Lower leg skin (tissue), 3 donors: Measurements from ENCODE around the gene NRSN1.

Experiments
- CTCF ChIP-seq, 3 donors: fragments of 450-650 bp; IDR thresholded peaks; one replicate each; pipeline ENCODE4 v1.5.1; 2016; ENCODE audit warnings: antibody characterized with exemption in 3 of 3, mild to moderate bottlenecking in 3 of 3, moderate library complexity in 2 of 3
- POLR2A ChIP-seq, 2 donors: fragments of 450-650 bp; IDR thresholded peaks; one replicate each; pipeline ENCODE4 v1.6.1; 2016 to 2017; ENCODE audit warnings: antibody characterized with exemption in 2 of 2, mild to moderate bottlenecking in 1 of 2, moderate library complexity in 1 of 2

GRCh38 chr6:24092407-24092806, 33.6 kb upstream of the NRSN1 start:
- no peak for TF ChIP-seq POLR2A (IDR thresholded peaks at IDR 0.05)
- no peak for TF ChIP-seq CTCF (IDR thresholded peaks at IDR 0.05)
